HG03060 (cell line): ENCODE results near the gene SLC22A4.

Experiments used
- ATAC-seq: cut with Tn5 transposase; IDR thresholded peaks from one replicate; pipeline ENCODE4 v1.9.1; 2021; ENCODE audit warnings: low read depth, moderate number of reproducible peaks; ENCODE audit not compliant: unreplicated experiment

SLC22A4 gene

GRCh38 chr5:132261881-132262845 lies 32.0 kb upstream of the SLC22A4 start:
- ATAC-seq, result no peak

DNA sequence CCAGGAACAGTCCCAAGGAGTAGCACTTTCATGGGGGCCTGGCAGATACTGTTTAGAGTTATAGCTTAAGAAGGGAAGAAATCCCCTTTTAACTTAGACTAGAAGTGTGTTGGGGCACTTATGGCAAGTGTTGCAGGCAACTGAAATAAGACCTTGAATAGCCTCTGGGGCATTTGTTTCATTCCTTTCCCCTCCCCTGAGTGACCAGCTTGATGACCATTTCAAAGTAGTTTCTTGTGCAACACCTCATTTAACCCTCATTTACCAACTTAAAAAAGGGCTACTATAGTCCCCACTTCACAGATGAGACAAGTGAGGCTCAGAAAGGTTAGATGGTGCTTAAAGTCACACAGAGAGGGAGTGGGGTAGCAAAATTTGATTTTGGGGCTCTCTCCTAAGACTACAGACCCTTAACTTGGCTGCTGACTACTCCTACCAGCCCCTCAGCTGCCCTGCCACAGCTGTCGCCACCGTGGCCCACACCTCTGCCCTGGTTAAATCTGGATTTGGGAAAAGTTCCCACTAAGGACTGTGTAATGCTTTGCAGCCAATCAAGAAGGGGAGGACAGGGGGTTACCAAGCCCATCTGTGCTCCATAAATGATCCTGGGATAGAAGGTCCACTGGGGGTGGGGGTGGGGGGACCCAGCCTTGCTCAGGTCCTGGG lies 31.2 kb upstream of the SLC22A4 start:
- ATAC-seq, result no peak

DNA sequence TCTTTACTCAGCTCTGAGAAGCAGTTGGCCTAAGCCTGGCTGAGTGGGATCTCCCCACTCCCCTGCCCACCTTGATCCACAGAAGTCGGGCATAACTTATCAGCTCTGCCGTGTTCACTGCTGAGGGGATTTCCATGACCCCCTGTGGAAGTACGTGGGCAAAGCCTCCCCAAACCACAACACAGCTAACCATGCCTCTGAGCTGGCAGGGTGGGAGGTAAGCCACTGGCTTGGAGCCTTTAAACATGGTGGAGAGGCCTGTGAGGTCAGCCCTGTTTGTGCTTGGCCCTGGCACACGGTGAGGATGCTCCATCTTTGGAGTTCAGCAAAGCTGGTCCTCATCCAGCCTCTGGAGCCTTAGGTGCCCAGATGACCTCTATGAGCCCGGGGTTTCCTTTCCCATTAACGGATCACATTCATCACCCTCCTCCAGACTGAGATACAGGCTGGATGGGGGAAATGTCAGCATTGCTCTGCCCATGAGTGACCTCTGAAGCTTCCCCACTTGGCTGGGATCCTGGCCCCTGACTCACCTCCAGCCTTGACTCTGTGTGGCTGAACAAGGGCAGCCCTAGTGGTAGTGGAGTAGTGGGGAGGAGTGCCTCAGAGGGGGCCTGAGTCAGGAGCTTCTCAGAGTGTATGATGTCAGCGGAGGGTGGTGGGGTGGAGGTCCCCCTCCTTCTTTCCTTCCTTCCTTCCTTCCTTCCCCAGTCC lies 30.5 kb upstream of the SLC22A4 start:
- ATAC-seq, result no peak

GRCh38 chr5:132264546-132265335 lies 29.5 kb upstream of the SLC22A4 start:
- no peak for ATAC-seq

- no peak for ATAC-seq
Measured at GRCh38 chr5:132265336-132266030, 28.7 kb upstream of the SLC22A4 start.

DNA sequence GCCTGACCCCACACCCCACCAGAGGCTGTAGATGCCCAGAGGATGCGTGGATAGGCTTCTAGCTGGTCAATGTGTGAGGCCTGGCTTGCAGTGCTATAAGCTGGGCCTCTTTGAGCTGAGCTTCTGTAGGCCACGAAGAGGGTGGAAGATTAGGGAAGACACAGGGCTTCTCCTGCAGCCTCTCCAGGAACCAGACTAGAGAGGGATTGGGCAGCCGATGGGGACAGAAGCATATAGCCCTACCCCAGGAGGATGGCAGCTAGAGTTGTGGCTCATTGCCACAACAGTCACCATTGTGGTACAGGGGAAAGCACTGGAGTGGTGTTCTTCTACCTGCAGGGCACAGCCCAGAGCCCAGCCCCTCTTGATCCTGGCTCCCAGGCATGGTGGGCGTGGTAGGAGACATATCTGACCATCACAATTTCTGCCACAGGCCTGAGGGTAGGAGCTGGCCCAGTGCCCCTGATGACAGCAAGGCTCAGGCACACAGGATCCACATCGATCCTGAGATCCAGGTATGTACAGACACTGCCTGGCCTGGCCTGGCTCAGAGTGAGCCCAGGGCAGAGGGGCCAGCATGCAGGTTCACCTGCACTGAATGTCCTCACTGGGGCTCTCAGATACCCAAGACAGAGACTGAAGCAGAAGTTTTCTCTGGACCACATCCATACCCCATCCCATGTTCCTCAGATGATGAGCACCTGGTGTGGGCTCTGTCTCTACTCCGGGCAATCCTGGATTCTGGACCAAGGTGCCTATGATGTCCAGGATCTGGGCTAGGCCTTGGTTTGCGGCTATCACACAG lies 28.0 kb upstream of the SLC22A4 start:
- no peak for ATAC-seq

GRCh38 chr5:132266836-132267160 lies 27.4 kb upstream of the SLC22A4 start:
- no peak for ATAC-seq

DNA sequence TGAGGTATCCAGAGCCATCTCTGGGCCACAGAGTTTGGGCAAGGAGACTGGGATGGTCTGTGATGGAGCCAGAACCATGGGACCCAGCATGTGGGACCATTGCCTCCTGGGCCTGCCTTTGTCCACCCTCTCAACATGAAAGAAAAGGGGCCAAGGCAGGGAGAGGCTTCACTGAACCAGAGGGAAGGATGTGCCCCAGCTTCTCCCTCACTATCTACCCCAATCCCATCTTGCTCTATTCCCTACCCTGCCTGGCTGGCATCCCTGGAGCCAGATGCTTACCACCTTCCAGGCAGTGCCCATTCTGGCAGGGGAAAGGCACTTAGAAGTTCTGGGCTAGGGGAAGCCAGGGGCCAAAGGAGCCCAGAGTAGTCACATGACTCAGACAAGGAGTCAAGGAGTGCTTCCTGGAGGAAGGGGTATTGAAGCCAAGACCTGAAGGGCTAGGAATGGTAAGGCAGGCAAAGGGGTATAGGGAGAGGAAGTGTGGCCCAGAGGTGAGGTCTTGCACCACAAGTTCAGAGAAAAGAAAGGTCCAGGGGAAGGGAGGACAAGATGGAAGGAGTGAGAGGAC lies 26.9 kb upstream of the SLC22A4 start:
- no peak for ATAC-seq

GRCh38 chr5:132267931-132268768 lies 26.0 kb upstream of the SLC22A4 start:
- ATAC-seq, result no peak

- ATAC-seq, result peak; percentile 58
Measured at GRCh38 chr5:132268769-132269551, 25.2 kb upstream of the SLC22A4 start.

- no peak for ATAC-seq
Measured at GRCh38 chr5:132269635-132270334, 24.4 kb upstream of the SLC22A4 start.

DNA sequence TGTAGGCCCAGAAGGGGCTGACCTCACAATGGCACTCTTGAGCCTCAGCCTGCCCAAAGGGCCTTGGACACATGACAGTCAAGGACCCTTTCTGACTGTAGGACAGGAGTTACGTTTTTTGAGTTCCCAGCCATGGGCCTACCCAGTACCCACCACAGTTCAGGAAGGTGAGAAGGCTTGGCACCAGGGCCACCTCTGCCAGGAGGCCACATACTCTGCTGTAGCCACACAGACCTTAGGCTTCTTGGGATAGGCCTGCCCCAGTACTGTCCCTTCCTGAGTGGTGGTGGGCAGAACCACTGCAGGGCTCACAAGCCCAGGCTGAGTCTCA lies 23.9 kb upstream of the SLC22A4 start:
- no peak for ATAC-seq

DNA sequence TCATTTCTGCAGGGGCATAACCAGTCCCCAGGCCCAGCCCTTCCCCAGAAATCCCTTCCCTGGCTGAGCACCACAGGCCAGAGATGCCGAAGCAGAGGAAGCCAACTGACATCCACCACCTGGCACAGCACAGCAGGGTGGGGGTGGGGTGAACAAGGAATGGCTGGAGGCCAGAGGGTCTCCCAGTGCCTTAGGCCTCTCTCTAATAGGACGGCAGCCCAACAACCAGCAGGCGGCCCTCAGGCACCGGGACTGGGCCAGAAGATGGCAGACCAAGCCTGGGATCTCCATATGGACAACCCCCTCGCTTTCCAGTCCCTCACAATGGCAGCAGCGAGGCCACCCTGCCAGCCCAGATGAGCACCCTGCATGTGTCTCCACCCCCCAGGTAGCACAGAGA lies 23.5 kb upstream of the SLC22A4 start:
- ATAC-seq, result no peak

DNA sequence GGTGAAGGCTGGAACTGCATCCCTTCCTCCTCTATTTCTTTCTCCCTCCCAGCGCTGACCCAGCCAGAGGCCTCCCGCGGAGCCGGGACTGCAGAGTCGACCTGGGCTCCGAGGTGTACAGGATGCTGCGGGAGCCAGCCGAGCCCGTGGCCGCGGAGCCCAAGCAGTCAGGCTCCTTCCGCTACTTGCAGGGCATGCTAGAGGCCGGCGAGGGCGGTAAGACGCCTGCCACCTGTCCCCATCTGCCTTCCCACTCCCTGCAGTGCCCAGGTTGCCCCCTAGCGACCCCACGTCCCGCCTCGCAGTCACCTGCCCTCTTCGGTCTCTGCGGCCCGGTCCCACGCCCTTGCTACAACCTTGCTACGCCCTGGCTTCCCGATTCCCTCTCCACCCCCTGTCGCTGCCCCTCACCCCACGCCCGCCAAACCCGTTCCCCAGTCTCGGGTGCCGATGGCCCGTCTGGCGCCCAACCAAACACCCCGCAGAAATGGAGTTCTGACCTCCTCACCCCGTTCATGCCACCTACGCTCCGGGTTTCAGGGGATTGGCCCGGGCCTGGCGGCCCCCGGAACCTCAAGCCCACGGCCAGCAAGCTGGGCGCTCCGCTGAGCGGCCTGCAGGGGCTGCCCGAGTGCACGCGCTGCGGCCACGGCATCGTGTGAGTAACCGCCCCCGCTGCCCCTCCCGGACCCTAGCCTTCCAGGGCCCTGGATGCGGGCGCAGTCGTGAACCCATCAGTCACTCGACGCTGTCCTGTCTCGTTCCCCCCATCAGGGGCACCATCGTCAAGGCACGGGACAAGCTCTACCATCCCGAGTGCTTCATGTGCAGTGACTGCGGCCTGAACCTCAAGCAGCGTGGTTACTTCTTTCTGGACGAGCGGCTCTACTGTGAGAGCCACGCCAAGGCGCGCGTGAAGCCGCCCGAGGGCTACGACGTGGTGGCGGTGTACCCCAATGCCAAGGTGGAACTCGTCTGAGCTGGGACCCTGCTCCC lies 22.6 kb upstream of the SLC22A4 start:
- ATAC-seq, result no peak
